SK-N-SH (cell line): Measurements from ENCODE around the gene LRRC40. TPM values are rescaled to one million over a fixed set of nuclear protein-coding genes. Genes with fewer than 3 reads are reported as not detected.

Experiments used
- CTCF ChIA-PET: fragments of 300-600, 350-600 bp; formaldehyde crosslinking; extraction: SDS; loops from one replicate; lab custom pipeline; 2021; lab: Yijun Ruan, JAX
- POLR2A ChIA-PET: fragments of 350-600 bp; sonication (Branson Sonifier 250); formaldehyde crosslinking; extraction: SDS; loops from one replicate; lab custom pipeline; 2020; ENCODE audit warnings: antibody characterized with exemption, inconsistent platforms; lab: Yijun Ruan, JAX
- DNase-seq: peaks from one replicate; pipeline ENCODE4 v3.0.0; 2012
- H2AFZ ChIP-seq: fragments of 200-600 bp; sonication (generic); 2 replicates; pipeline ENCODE4 v1.8.1; 2016; ENCODE audit warnings: antibody characterized with exemption, mild to moderate bottlenecking, low read depth
- H3F3A ChIP-seq: fragments of 200-600 bp; sonication (generic); replicated peaks from 2 replicates; pipeline ENCODE3; 2016; ENCODE audit warnings: antibody characterized with exemption, mild to moderate bottlenecking; ENCODE audit not compliant: insufficient read depth
- H3K27ac ChIP-seq, 2 experiments: fragments of 200-500 bp in 1 of 2; fragments of 200-600 bp in 1 of 2; sonication (Bioruptor generic) in 1 of 2; sonication (generic), shearing (Covaris generic) in 1 of 2; 2 replicates each; pipeline versions ENCODE4 v1.5.1 to v1.6.1; 2014 to 2016; ENCODE audit warnings: low read depth in 2 of 2, inconsistent platforms in 1 of 2, low read length in 1 of 2, mild to moderate bottlenecking in 1 of 2, mixed read lengths in 1 of 2
- H3K27me3 ChIP-seq: fragments of 200-600 bp; sonication (generic), shearing (Covaris generic); 2 replicates; pipeline ENCODE4 v1.6.1; 2016; ENCODE audit warnings: mixed run types; ENCODE audit not compliant: insufficient read depth
- H3K36me3 ChIP-seq, 2 experiments: fragments of 200-500 bp in 1 of 2; fragments of 200-600 bp in 1 of 2; sonication (Bioruptor generic) in 1 of 2; sonication (generic) in 1 of 2; replicated peaks in 1 of 2; 2 replicates each; pipeline versions ENCODE3 to v1.5.1; 2014 to 2016; ENCODE audit warnings: low read length in 1 of 2, mild to moderate bottlenecking in 1 of 2; ENCODE audit not compliant: insufficient read depth in 2 of 2, control insufficient read depth in 1 of 2
- H3K4me1 ChIP-seq, 2 experiments: fragments of 200-500 bp in 1 of 2; fragments of 200-600 bp in 1 of 2; sonication (Bioruptor generic) in 1 of 2; sonication (generic), shearing (Covaris generic) in 1 of 2; 2 replicates each; pipeline versions ENCODE4 v1.5.1 to v1.6.1; 2014 to 2016; ENCODE audit warnings: low read depth in 1 of 2, low read length in 1 of 2, mixed run types in 1 of 2; ENCODE audit not compliant: insufficient read depth in 2 of 2, control insufficient read depth in 1 of 2
- H3K4me2 ChIP-seq: fragments of 200-600 bp; sonication (generic), shearing (Covaris generic); 2 replicates; pipeline ENCODE4 v1.6.1; 2017; ENCODE audit warnings: mixed run types
- H3K4me3 ChIP-seq, 2 experiments: fragments of 200-500 bp in 1 of 2; fragments of 200-600 bp in 1 of 2; sonication (Bioruptor generic) in 1 of 2; sonication (generic), shearing (Covaris generic) in 1 of 2; 2 replicates each; pipeline versions ENCODE4 v1.5.1 to v1.8.1; 2014 to 2016; ENCODE audit warnings: low read depth in 2 of 2, inconsistent platforms in 1 of 2, low read length in 1 of 2, mild to moderate bottlenecking in 1 of 2, mixed read lengths in 1 of 2, moderate library complexity in 1 of 2
- H3K79me2 ChIP-seq: fragments of 200-600 bp; sonication (generic); 2 replicates; pipeline ENCODE4 v1.8.1; 2017; ENCODE audit warnings: mild to moderate bottlenecking; ENCODE audit not compliant: insufficient read depth
- H3K9ac ChIP-seq: fragments of 200-600 bp; sonication (generic); 2 replicates; pipeline ENCODE4 v1.6.1; 2017; ENCODE audit warnings: mixed run types
- H3K9me2 ChIP-seq: fragments of 200-600 bp; sonication (generic); 2 replicates; pipeline ENCODE4 v1.6.1; 2017; ENCODE audit warnings: mixed run types
- H3K9me3 ChIP-seq: fragments of 200-600 bp; sonication (generic); 2 replicates; pipeline ENCODE4 v1.6.1; 2017; ENCODE audit warnings: mixed run types, mild to moderate bottlenecking, moderate library complexity
- H4K20me1 ChIP-seq: fragments of 200-600 bp; sonication (generic); 2 replicates; pipeline ENCODE4 v1.6.1; 2017; ENCODE audit warnings: mild to moderate bottlenecking, mixed run types; ENCODE audit not compliant: insufficient read depth
- CHD2 ChIP-seq: fragments of 150-350 bp; IDR thresholded peaks from 2 replicates; pipeline ENCODE4 v1.6.1; 2018; ENCODE audit warnings: low read length; ENCODE audit not compliant: partially characterized antibody
- ELF1 ChIP-seq: IDR thresholded peaks from 2 replicates; pipeline ENCODE4 v1.4.0; 2012
- EP300 ChIP-seq, 2 experiments: IDR thresholded peaks; 2 replicates each; pipeline versions ENCODE4 v1.4.0 to v1.6.1; 2012; ENCODE audit warnings: borderline replicate concordance in 1 of 2, low read depth in 1 of 2, low read length in 1 of 2
- EZH2phosphoT487 ChIP-seq: fragments of 200-600 bp; sonication (generic); IDR thresholded peaks from 2 replicates; pipeline ENCODE4 v1.6.1; 2017; ENCODE audit warnings: low read depth, mixed run types, mild to moderate bottlenecking, antibody characterized with exemption, moderate library complexity, borderline replicate concordance
- FOXJ3 ChIP-seq: sonication (generic); formaldehyde crosslinking; IDR thresholded peaks from 2 replicates; pipeline ENCODE4 v1.5.1; 2020; ENCODE audit warnings: mild to moderate bottlenecking, missing genetic modification reagents
- FOXM1 ChIP-seq: IDR thresholded peaks from 2 replicates; pipeline ENCODE4 v1.4.0; 2012; ENCODE audit warnings: low read depth, mild to moderate bottlenecking
- GABPA ChIP-seq: IDR thresholded peaks from 2 replicates; pipeline ENCODE4 v1.4.0; 2012; ENCODE audit warnings: low read depth, mild to moderate bottlenecking
- GATA2 ChIP-seq: sonication (generic); formaldehyde crosslinking; IDR thresholded peaks from 2 replicates; pipeline ENCODE4 v1.5.0; 2020; ENCODE audit warnings: mild to moderate bottlenecking, missing genetic modification reagents
- JUND ChIP-seq: IDR thresholded peaks from 2 replicates; pipeline ENCODE4 v1.4.0; 2012
- MEF2A ChIP-seq: IDR thresholded peaks from 2 replicates; pipeline ENCODE4 v1.4.0; 2012; ENCODE audit warnings: low read depth, borderline replicate concordance
- NFIC ChIP-seq: IDR thresholded peaks from 2 replicates; pipeline ENCODE4 v1.4.0; 2012; ENCODE audit warnings: borderline replicate concordance
- NRF1 ChIP-seq: IDR thresholded peaks from 2 replicates; pipeline ENCODE4 v1.6.1; 2012; ENCODE audit warnings: low read depth, mild to moderate bottlenecking, low read length
- POLR2AphosphoS5 ChIP-seq: IDR thresholded peaks from 2 replicates; pipeline ENCODE4 v1.6.1; 2012; ENCODE audit warnings: low read depth, low read length
- RCOR1 ChIP-seq: fragments of 150-350 bp; IDR thresholded peaks from 2 replicates; pipeline ENCODE4 v1.6.1; 2017; ENCODE audit warnings: antibody characterized with exemption, low read length
- RXRA ChIP-seq: IDR thresholded peaks from 2 replicates; pipeline ENCODE4 v1.4.0; 2012; ENCODE audit warnings: low read depth, mild to moderate bottlenecking, borderline replicate concordance
- SIN3A ChIP-seq: IDR thresholded peaks from 2 replicates; pipeline ENCODE4 v1.6.1; 2012; ENCODE audit warnings: low read depth, mild to moderate bottlenecking, low read length, moderate library complexity, borderline replicate concordance
- SMC3 ChIP-seq: IDR thresholded peaks from 2 replicates; pipeline ENCODE4 v1.6.1; 2012; ENCODE audit warnings: low read depth, low read length, improper control_type of control experiment
- YY1 ChIP-seq: IDR thresholded peaks from 2 replicates; pipeline ENCODE4 v1.4.0; 2012; ENCODE audit warnings: low read depth, mild to moderate bottlenecking
- WGBS: methylation state at CpG from one replicate; pipeline ENCODE4 v1.1.6; 2017; ENCODE audit warnings: low lambda C conversion rate; 5-methylcytosine and 5-hydroxymethylcytosine counted together
- polyA plus RNA-seq, 3 experiments: library from polyadenylated mRNA; depleted of rRNA; stranded (reverse); fragments of >200 nt; gene quantifications; 2 replicates each; pipeline ENCODE4 v1.2.3, GENCODE V29; 2012
- TF ChIP-seq, protein P1 (sequence below): IDR thresholded peaks from 2 replicates; pipeline ENCODE4 v1.4.0; 2012; ENCODE audit warnings: low read depth
- TF ChIP-seq, protein P2 (sequence below): fragments of 150-350 bp; IDR thresholded peaks from 2 replicates; pipeline ENCODE4 v1.6.1; 2016; ENCODE audit warnings: mild to moderate bottlenecking, low read depth, low read length
- TF ChIP-seq, protein P3 (sequence below): fragments of 150-350 bp; IDR thresholded peaks from 2 replicates; pipeline ENCODE4 v1.6.1; 2017; ENCODE audit warnings: antibody characterized with exemption, low read length, low read depth, borderline replicate concordance

Gene LRRC40
- polyA plus RNA-seq, 1 of the 3 experiments (the other 2 are of a cell fraction) = 5.6 TPM

DNA sequence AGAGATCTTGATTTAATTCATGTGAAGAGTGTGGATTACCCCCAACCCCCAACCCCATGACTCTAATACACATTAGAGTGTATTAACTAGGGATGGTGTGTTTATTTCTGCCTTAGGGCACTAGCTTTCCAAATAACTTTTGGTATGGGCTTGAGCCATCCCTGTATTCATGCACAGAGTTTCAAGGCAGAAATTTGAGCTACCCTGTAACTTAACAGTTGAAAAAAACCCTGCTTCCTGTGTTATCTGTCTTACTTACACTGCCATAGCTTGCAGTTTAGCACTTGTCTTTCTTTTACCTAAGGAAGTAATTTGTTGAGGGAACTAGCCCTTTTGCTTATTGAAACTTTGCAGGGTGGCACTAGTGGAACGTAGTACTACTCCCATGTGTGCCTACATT, 22.1 kb upstream of the LRRC40 start:
- peaks cover 85 to 89% of the 10 kb centered on the region in 2 experiments for H3K36me3 ChIP-seq
- no peak overlapping the region for H2AFZ ChIP-seq
- TF ChIP-seq MEF2A = no peak
- TF ChIP-seq JUND = no peak
- TF ChIP-seq GABPA = no peak
- TF ChIP-seq, protein P1, sequence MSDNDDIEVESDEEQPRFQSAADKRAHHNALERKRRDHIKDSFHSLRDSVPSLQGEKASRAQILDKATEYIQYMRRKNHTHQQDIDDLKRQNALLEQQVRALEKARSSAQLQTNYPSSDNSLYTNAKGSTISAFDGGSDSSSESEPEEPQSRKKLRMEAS = no peak
- TF ChIP-seq POLR2AphosphoS5 = no peak
- no peak for TF ChIP-seq SMC3
- no peak for TF ChIP-seq ELF1
- no peak for TF ChIP-seq YY1
- TF ChIP-seq, protein P2, sequence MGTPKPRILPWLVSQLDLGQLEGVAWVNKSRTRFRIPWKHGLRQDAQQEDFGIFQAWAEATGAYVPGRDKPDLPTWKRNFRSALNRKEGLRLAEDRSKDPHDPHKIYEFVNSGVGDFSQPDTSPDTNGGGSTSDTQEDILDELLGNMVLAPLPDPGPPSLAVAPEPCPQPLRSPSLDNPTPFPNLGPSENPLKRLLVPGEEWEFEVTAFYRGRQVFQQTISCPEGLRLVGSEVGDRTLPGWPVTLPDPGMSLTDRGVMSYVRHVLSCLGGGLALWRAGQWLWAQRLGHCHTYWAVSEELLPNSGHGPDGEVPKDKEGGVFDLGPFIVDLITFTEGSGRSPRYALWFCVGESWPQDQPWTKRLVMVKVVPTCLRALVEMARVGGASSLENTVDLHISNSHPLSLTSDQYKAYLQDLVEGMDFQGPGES = no peak
- no peak for TF ChIP-seq CHD2
- no peak for TF ChIP-seq RCOR1
- TF ChIP-seq, protein P3, sequence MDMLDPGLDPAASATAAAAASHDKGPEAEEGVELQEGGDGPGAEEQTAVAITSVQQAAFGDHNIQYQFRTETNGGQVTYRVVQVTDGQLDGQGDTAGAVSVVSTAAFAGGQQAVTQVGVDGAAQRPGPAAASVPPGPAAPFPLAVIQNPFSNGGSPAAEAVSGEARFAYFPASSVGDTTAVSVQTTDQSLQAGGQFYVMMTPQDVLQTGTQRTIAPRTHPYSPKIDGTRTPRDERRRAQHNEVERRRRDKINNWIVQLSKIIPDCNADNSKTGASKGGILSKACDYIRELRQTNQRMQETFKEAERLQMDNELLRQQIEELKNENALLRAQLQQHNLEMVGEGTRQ = no peak
- H3K9me2 ChIP-seq = no peaks in the 10 kb centered on the region
- H3K9me3 ChIP-seq = no peaks in the 10 kb centered on the region
- H3K79me2 ChIP-seq = peaks cover 98% of the 10 kb centered on the region
- H3K4me1 ChIP-seq = peaks cover 0 to 17% of the 10 kb centered on the region in 2 experiments; a peak in 3 of 4 replicates
- no peak overlapping the region for H3K4me3 ChIP-seq
- no peak overlapping the region for H3K9ac ChIP-seq
- H3F3A ChIP-seq = peaks cover 3% of the 10 kb centered on the region
- ChIA-PET POLR2A (no interaction called here), CTCF (interaction anchor here (0.9 kb wide), 1 partner anchor 89 kb away, joined by 3 read pairs; no protein-coding TSS in a partner anchor)
- 94% methylated on average over 1 of the region's 1 CpG for WGBS
- peak overlapping the region; percentile 8 to 39; a peak in 1 of 4 replicates for H3K27ac ChIP-seq
- H3K4me2 ChIP-seq = no peak overlapping the region
- H3K27me3 ChIP-seq = no peaks in the 10 kb centered on the region
- peaks cover 59% of the 10 kb centered on the region for H4K20me1 ChIP-seq
- DNase-seq = no peak

DNA sequence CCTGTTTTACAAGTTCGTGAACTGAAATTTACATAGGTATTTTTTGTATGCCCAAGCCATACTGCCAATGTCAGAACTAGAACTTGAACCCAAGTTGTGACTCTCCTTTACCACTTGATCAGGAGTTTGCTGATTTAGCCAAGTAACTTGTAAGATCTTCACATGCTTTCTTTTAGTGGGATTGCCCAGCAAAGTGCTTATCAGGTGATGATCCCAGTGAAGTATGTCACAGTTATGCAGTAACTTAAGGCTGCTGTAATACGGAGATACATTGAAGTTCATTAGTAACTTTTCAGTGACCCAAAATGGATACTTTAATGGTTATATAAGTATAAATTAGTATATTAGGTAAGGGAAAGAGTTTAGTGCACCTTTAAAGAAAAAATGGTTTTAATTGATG, 19.6 kb upstream of the LRRC40 start:
- H3F3A ChIP-seq = peaks cover 25% of the 10 kb centered on the region
- no peaks in the 10 kb centered on the region for H3K9me2 ChIP-seq
- H3K9me3 ChIP-seq = no peaks in the 10 kb centered on the region
- no peak overlapping the region for H3K4me2 ChIP-seq
- no peak overlapping the region for H3K4me3 ChIP-seq
- H3K27me3 ChIP-seq = no peaks in the 10 kb centered on the region
- no peak overlapping the region for H2AFZ ChIP-seq
- no peak overlapping the region for H3K9ac ChIP-seq
- peaks cover 96% of the 10 kb centered on the region for H3K79me2 ChIP-seq
- DNase-seq = no peak
- CTCF ChIA-PET = interaction anchor here (0.6 kb wide), 1 partner anchor 628 kb away, joined by 3 read pairs; no protein-coding TSS in a partner anchor
- H3K36me3 ChIP-seq = peaks cover 60 to 69% of the 10 kb centered on the region in 2 experiments
- no peak overlapping the region for H3K27ac ChIP-seq
- TF ChIP-seq GATA2 (CRISPR knock-in tag) = no peak
- no peak for TF ChIP-seq FOXJ3 (CRISPR knock-in tag)
- TF ChIP-seq, protein P2 = no peak
- TF ChIP-seq EP300 (IDR thresholded peaks at IDR 0.05; ENCODE audit: borderline replicate concordance in 1 of 2, low read depth in 1 of 2, low read length in 1 of 2) = no peak
- no peak for TF ChIP-seq GABPA
- no peak for TF ChIP-seq RXRA
- TF ChIP-seq RCOR1 = no peak
- TF ChIP-seq JUND = no peak
- TF ChIP-seq SIN3A = no peak
- TF ChIP-seq NFIC = no peak
- TF ChIP-seq, protein P1 = no peak
- TF ChIP-seq NRF1 = no peak
- TF ChIP-seq EZH2phosphoT487 = no peak
- TF ChIP-seq FOXM1 = no peak
- no peak for TF ChIP-seq ELF1
- TF ChIP-seq SMC3 = no peak
- TF ChIP-seq YY1 = no peak
- POLR2A ChIA-PET = no interaction called here
- 95% methylated on average over 2 of the region's 2 CpGs for WGBS
- peaks cover 59% of the 10 kb centered on the region for H4K20me1 ChIP-seq
- peaks cover 0 to 20% of the 10 kb centered on the region in 2 experiments; a peak in 3 of 4 replicates for H3K4me1 ChIP-seq
